HepG2 (cell line): Measurements from ENCODE around the gene TACC3. TPM values are rescaled to one million over a fixed set of nuclear protein-coding genes. Genes with fewer than 3 reads are reported as not detected.

ENCODE experiments used
- ARNT2 ChIP-seq: sonication (generic); formaldehyde crosslinking; IDR thresholded peaks from 2 replicates; pipeline ENCODE4 v1.8.0; 2022; ENCODE audit warnings: mild to moderate bottlenecking, low read depth, missing genetic modification reagents, moderate library complexity
- ELF4 ChIP-seq: sonication (generic); formaldehyde crosslinking; IDR thresholded peaks from 2 replicates; pipeline ENCODE4 v1.5.0; 2020; ENCODE audit warnings: missing genetic modification reagents, mild to moderate bottlenecking, moderate library complexity, borderline replicate concordance
- ETV5 ChIP-seq: IDR thresholded peaks from 2 replicates; pipeline ENCODE4 v1.6.1; 2018; ENCODE audit warnings: missing biosample characterization, missing genetic modification reagents, inconsistent platforms, borderline replicate concordance
- FOXO1 ChIP-seq: sonication (generic); formaldehyde crosslinking; IDR thresholded peaks from 2 replicates; pipeline ENCODE4 v1.4.0; 2020; ENCODE audit warnings: missing genetic modification reagents
- GATAD1 ChIP-seq: IDR thresholded peaks from 2 replicates; pipeline ENCODE4 v1.6.1; 2016; ENCODE audit warnings: missing genetic modification reagents, missing compliant biosample characterization
- HDAC2 ChIP-seq: sonication (generic); formaldehyde crosslinking; IDR thresholded peaks from 2 replicates; pipeline ENCODE4 v1.4.0; 2020; ENCODE audit warnings: missing genetic modification reagents
- MED13 ChIP-seq: sonication (generic); formaldehyde crosslinking; IDR thresholded peaks from 2 replicates; pipeline ENCODE4 v1.5.0; 2020; ENCODE audit warnings: missing genetic modification reagents
- MYC ChIP-seq: sonication (generic); formaldehyde crosslinking; IDR thresholded peaks from 2 replicates; pipeline ENCODE4 v1.9.0; 2021; ENCODE audit warnings: missing genetic modification reagents, borderline replicate concordance
- NFKB2 ChIP-seq: sonication (generic); formaldehyde crosslinking; IDR thresholded peaks from 2 replicates; pipeline ENCODE4 v1.4.0; 2020; ENCODE audit warnings: missing genetic modification reagents, borderline replicate concordance
- PCBP1 ChIP-seq: fragments of 200-400 bp; formaldehyde crosslinking; IDR thresholded peaks from 2 replicates; pipeline ENCODE4 v1.6.1; 2017; ENCODE audit warnings: mild to moderate bottlenecking, low read depth, low read length, borderline replicate concordance
- PHF20 ChIP-seq: sonication (generic); formaldehyde crosslinking; IDR thresholded peaks from 2 replicates; pipeline ENCODE4 v1.5.0; 2020; ENCODE audit warnings: mild to moderate bottlenecking, missing genetic modification reagents
- SP1 ChIP-seq, 2 experiments: fragments of 450-650 bp in 1 of 2; sonication (generic) in 1 of 2; formaldehyde crosslinking in 1 of 2; IDR thresholded peaks; 2 replicates each; pipeline versions ENCODE4 v1.4.0 to v1.6.1; 2016 to 2020; ENCODE audit warnings: missing genetic modification reagents in 1 of 2
- SRY ChIP-seq: sonication (generic); formaldehyde crosslinking; IDR thresholded peaks from 2 replicates; pipeline ENCODE4 v1.8.0; 2022; ENCODE audit warnings: mild to moderate bottlenecking, missing genetic modification reagents
- TMF1 ChIP-seq: sonication (generic); formaldehyde crosslinking; IDR thresholded peaks from 2 replicates; pipeline ENCODE4 v1.8.1; 2022; ENCODE audit warnings: low read depth, missing genetic modification reagents
- ZBTB34 ChIP-seq: sonication (generic); formaldehyde crosslinking; IDR thresholded peaks from 2 replicates; pipeline ENCODE4 v1.8.0; 2022; ENCODE audit warnings: mild to moderate bottlenecking, missing genetic modification reagents
- ZMYM3 ChIP-seq: sonication (generic); formaldehyde crosslinking; IDR thresholded peaks from 2 replicates; pipeline ENCODE4 v1.5.1; 2020; ENCODE audit warnings: mild to moderate bottlenecking, missing genetic modification reagents
- ZNF101 ChIP-seq: sonication (generic); formaldehyde crosslinking; IDR thresholded peaks from 2 replicates; pipeline ENCODE4 v1.4.0; 2020; ENCODE audit warnings: mild to moderate bottlenecking, low read depth, missing genetic modification reagents, borderline replicate concordance
- ZNF564 ChIP-seq: sonication (generic); formaldehyde crosslinking; IDR thresholded peaks from 2 replicates; pipeline ENCODE4 v1.8.1; 2023; ENCODE audit warnings: mild to moderate bottlenecking, missing genetic modification reagents
- ZNF609 ChIP-seq: sonication (generic); formaldehyde crosslinking; IDR thresholded peaks from 2 replicates; pipeline ENCODE4 v1.4.0; 2020; ENCODE audit warnings: mild to moderate bottlenecking, missing genetic modification reagents, borderline replicate concordance
- polyA plus RNA-seq, 8 experiments: library from polyadenylated mRNA; depleted of rRNA in 3 of 8; stranded (reverse) in 7 of 8; unstranded in 1 of 8; fragments of >200 nt; fragmentation: Illumina TruSeq in 4 of 8; extraction: Trizol in 4 of 8; gene quantifications; 2 replicates each; pipeline versions ENCODE4 v1.2.1 to v1.2.3, GENCODE V29; 2011 to 2016; ENCODE audit warnings: low read depth in 4 of 8, missing spikeins in 1 of 8, mixed read lengths in 1 of 8; ENCODE audit not compliant: insufficient read depth in 1 of 8
- total RNA-seq, 5 experiments: library from RNA; depleted of rRNA; stranded (reverse); fragments of >200 nt; fragmentation: Illumina TruSeq; extraction: Trizol; gene quantifications; 2 replicates each; pipeline ENCODE4 v1.2.3, GENCODE V29; 2016; ENCODE audit warnings: low read depth in 1 of 5
- TF ChIP-seq, protein P1 (sequence below): sonication (generic); formaldehyde crosslinking; IDR thresholded peaks from 2 replicates; pipeline ENCODE4 v1.5.1; 2020; ENCODE audit warnings: missing genetic modification reagents, mild to moderate bottlenecking, borderline replicate concordance
- TF ChIP-seq, protein P2 (sequence below): sonication (generic); formaldehyde crosslinking; IDR thresholded peaks from 2 replicates; pipeline ENCODE4 v1.4.0; 2020; ENCODE audit warnings: mild to moderate bottlenecking, low read depth, missing genetic modification reagents

TACC3 gene
- total and polyA plus RNA-seq, 2 of the 13 experiments (the other 11 are each of a cell fraction or from before 2014, with no cell fraction given): 20.3 to 21.2 TPM

DNA sequence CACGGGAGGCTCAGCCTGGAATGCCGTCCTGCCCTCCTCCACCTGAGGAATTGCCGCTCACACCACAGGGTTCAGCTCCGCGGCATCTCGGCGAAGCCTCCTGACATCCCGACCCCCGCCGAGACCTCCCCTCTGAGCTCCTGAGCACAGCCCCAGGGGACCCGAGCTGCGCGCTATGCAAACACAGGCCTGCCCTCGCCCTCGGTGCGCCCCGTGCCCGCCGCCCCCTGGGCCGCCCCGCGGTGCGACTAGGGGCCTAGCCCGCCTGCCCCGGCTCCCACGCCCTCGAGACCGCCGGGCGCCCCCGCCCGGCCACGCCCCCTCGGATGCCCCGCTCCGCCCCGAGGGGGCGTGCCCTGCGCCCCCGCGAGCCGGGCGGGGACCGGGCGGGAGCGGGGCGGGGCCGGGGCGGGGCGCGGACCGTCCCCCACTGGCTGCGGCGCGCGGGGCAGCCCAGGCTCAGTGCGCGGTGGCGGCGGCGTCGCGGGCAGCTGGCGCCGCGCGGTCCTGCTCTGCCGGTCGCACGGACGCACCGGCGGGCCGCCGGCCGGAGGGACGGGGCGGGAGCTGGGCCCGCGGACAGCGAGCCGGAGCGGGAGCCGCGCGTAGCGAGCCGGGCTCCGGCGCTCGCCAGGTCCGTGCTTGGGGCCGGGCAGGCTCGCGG is 71.6 kb downstream of the TACC3 start, which contains the start of gene FGFR3 (continued):
- no peak for TF ChIP-seq MYC (CRISPR knock-in tag)
- TF ChIP-seq ELF4: no peak
- TF ChIP-seq, protein P1, sequence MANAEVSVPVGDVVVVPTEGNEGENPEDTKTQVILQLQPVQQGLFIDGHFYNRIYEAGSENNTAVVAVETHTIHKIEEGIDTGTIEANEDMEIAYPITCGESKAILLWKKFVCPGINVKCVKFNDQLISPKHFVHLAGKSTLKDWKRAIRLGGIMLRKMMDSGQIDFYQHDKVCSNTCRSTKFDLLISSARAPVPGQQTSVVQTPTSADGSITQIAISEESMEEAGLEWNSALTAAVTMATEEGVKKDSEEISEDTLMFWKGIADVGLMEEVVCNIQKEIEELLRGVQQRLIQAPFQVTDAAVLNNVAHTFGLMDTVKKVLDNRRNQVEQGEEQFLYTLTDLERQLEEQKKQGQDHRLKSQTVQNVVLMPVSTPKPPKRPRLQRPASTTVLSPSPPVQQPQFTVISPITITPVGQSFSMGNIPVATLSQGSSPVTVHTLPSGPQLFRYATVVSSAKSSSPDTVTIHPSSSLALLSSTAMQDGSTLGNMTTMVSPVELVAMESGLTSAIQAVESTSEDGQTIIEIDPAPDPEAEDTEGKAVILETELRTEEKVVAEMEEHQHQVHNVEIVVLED: no peak
- no peak for TF ChIP-seq ZMYM3 (CRISPR knock-in tag)
- no peak for TF ChIP-seq ZNF564 (CRISPR knock-in tag)
- TF ChIP-seq ARNT2 (CRISPR knock-in tag): peak; percentile 11; the same call in 1 of the 2 replicates
- TF ChIP-seq HDAC2: no peak
- TF ChIP-seq SRY (CRISPR knock-in tag): no peak; the same call in 1 of the 2 replicates
- TF ChIP-seq ZBTB34: no peak
- TF ChIP-seq ETV5: no peak
- no peak for TF ChIP-seq ZNF101 (CRISPR knock-in tag)
- 0 out of 2 replicates have a peak, but pooled peaks have one; percentile 35 for TF ChIP-seq FOXO1 (CRISPR knock-in tag)
- no peak for TF ChIP-seq SP1 (IDR thresholded peaks at IDR 0.05)
- no peak; the same call in 1 of the 2 replicates for TF ChIP-seq SP1 (CRISPR knock-in tag; IDR thresholded peaks at IDR 0.05)
- TF ChIP-seq, protein P2, sequence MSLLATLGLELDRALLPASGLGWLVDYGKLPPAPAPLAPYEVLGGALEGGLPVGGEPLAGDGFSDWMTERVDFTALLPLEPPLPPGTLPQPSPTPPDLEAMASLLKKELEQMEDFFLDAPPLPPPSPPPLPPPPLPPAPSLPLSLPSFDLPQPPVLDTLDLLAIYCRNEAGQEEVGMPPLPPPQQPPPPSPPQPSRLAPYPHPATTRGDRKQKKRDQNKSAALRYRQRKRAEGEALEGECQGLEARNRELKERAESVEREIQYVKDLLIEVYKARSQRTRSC (CRISPR knock-in tag): no peak
- no peak for TF ChIP-seq TMF1 (CRISPR knock-in tag)
- TF ChIP-seq GATAD1 (CRISPR knock-in tag): no peak
- no peak for TF ChIP-seq NFKB2
- no peak for TF ChIP-seq MED13
- TF ChIP-seq PHF20: no peak
- no peak for TF ChIP-seq PCBP1
- TF ChIP-seq ZNF609 (CRISPR knock-in tag): no peak; the same call in 1 of the 2 replicates
